Fibroblast of the aortic adventitia (primary cell): ENCODE measurements around the gene ARID5B. TPM values are rescaled to one million over a fixed set of nuclear protein-coding genes. Genes with fewer than 3 reads are reported as not detected.

Experiments
- DNase-seq: peaks from one replicate; pipeline ENCODE4 v3.0.0-alpha.2; 2010; ENCODE audit warnings: low read depth
- H3K4me3 ChIP-seq: 2 replicates; pipeline ENCODE4 v1.5.1; 2011; ENCODE audit warnings: low read depth, mild to moderate bottlenecking, control low read depth, low read length, moderate library complexity
- total RNA-seq: library from RNA; depleted of rRNA; stranded (reverse); fragments of >200 nt; gene quantifications from 2 replicates; pipeline ENCODE4 v1.2.3, GENCODE V29; 2012; ENCODE audit warnings: low replicate concordance
- TF ChIP-seq, protein P1 (sequence below): IDR thresholded peaks from 2 replicates; pipeline ENCODE4 v1.5.1; 2011; ENCODE audit warnings: mild to moderate bottlenecking, low read length, control low read depth, inconsistent platforms; ENCODE audit not compliant: insufficient read depth

The ARID5B gene
- total RNA-seq, 1 donor, result 87.9 TPM

DNA sequence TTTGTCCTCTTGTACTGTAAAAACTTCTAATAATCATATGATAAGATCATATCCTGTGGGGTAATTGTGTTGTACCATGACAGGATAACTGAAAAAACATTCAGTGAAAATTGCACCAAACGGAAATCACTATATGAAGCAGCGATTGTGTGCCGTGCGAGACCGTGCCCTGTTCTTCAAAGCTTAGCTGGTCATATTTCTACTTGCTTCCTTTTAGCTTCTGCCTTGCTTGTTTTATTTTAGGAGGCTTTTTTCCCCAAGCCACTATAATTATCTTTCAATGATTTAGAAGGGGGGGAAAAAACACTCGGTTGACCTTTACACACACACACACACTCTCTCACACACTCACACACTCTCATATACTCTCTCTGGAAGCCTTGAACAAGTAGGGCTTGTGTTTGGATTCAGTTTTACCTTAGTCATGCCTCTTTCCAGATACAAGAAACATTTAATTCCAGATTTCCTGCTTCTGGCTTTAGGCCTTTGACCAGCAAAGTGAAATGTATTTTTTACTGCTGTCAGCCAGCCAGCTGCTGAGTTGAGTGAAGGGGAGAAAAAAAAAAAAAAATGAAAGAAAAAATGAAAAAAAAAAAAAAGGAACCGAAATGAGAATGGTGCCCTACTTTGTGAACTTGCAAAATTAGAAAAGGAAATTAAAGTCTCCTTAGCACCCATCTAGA, 181.4 kb downstream of the ARID5B start:
- DNase-seq, result peak; percentile 90
- TF ChIP-seq, protein P1, sequence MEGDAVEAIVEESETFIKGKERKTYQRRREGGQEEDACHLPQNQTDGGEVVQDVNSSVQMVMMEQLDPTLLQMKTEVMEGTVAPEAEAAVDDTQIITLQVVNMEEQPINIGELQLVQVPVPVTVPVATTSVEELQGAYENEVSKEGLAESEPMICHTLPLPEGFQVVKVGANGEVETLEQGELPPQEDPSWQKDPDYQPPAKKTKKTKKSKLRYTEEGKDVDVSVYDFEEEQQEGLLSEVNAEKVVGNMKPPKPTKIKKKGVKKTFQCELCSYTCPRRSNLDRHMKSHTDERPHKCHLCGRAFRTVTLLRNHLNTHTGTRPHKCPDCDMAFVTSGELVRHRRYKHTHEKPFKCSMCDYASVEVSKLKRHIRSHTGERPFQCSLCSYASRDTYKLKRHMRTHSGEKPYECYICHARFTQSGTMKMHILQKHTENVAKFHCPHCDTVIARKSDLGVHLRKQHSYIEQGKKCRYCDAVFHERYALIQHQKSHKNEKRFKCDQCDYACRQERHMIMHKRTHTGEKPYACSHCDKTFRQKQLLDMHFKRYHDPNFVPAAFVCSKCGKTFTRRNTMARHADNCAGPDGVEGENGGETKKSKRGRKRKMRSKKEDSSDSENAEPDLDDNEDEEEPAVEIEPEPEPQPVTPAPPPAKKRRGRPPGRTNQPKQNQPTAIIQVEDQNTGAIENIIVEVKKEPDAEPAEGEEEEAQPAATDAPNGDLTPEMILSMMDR, result no peak
- H3K4me3 ChIP-seq, result peak overlapping the region; percentile 37

DNA sequence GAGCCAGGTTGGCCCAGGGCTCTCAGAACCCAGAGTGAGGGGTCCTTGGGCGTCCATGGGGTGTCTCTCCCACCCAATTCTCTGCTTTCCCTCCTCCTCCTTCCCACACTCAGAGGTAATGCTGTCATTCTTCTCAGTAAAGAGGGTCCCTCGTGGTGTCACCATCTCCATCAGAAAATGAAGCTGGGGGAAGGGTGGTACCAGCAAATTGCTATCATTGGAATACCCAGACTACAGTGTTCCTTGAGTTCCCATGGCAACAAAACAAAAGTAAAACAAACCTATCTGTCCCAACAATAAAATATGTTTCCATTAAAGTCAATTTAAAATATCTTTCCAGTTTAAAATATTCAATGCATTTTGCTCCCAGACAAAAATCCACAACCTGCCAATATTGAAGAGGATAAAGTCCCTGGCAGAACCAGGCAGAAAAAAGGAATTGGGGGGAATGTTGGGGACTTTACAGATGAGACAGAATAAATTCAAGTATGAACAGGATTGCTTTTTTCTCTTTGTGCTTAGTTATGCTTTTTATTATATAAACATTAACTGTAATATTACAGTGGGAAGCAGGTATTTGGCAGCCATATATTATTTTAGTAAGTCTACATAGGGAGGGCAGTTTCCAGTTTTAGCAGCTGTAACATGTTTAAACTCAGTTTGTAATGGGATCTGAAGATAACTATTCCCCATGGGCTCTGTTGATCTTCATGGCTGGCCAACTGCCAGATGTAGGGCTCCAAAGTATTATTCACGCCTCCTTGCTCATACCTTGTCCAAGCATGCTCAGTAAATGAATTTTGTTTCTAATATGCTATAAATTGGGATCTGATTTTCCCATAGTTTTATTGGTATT, 182.1 kb downstream of the ARID5B start:
- TF ChIP-seq, protein P1, result no peak
- peak overlapping the region; percentile 37 for H3K4me3 ChIP-seq
- peak; percentile 97 for DNase-seq

DNA sequence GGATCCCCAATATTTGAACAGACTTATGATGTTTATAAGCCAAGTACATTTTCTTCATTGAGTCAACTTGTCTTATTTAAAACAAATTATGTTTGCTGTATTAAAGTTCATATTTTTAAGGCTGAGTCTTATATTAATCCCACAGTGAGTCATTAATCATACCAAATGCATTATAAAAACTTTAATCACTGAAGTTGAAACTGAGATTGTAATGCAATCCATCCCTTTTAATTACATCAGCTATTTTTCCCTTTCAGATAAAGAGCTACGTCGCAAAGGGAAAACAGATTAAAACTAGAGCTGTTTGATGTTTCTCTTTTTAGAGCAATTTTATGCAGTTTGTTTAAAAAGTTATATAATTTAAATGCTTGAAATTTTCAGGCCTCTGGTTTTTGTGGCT, 183.0 kb downstream of the ARID5B start:
- TF ChIP-seq, protein P1, result no peak
- DNase-seq, result peak; percentile 80
- H3K4me3 ChIP-seq, result no peak overlapping the region

DNA sequence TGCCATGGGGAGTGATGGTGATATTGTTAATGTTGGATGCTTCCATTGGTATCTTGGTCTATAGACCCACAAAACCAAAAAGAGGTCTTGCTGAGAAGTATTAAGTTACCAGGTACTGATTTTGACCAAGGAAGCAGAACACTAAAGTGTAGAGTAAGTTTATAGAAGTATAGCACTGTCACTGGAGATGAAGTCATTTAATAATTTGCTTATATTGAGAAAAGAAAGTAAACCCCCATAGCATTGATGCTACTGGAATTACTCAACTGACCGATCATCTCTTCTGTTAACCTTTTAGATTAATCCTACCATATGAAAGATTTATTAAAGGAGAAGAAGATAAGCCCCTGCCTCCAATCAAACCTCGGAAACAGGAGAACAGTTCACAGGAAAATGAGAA, 183.9 kb downstream of the ARID5B start:
- TF ChIP-seq, protein P1, result no peak
- DNase-seq, result no peak
- no peak overlapping the region for H3K4me3 ChIP-seq

DNA sequence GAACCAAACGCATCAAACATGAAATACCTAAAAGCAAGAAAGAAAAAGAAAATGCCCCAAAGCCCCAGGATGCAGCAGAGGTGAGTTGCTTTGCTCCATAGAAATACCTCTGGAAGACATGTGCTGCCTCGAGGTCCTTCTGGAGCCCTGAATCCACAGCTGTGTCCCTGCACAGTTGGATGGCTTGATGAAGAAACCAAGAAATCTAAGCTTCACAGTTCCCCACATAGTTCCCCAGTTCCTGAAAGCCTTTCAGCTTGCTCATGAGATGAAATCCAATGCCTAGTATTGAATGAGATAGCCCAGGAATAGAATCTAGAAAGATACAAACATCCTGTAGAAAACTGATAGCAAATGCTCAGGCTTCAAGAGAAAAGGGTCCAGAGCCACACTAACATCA, 184.3 kb downstream of the ARID5B start:
- no peak overlapping the region for H3K4me3 ChIP-seq
- TF ChIP-seq, protein P1, result no peak
- no peak for DNase-seq

DNA sequence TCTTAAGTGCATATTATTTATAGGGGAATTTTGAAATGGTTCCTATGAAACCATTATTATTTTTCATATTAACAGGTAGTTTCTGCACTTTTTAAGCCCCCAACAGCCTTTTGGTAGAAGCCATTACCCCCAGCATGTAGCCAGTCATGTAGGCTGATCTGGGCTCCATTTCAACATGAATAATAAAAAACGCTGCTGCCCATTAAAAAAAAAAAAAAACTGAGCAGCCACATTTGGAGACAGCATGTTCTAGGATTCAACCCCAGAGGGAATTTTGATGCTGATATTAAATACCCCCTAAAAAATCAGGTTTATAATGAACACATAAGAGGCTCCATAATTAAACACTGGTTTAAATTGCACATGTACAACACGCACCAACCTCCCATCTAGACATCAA, 185.8 kb downstream of the ARID5B start:
- TF ChIP-seq, protein P1, result no peak
- DNase-seq, result no peak

More for the DNA sequence above, 185.8 kb downstream of the ARID5B start:
- no peak overlapping the region for H3K4me3 ChIP-seq
